CD4-positive, alpha-beta T cell treated with Interleukin-4 for 4 hours (primary cell): ENCODE results near the gene ERCC2.
"Not testable (repeated sequence)": the region's sequence is repeated elsewhere in the genome, so short reads cannot be mapped to it uniquely, and the experiment has no call there.

ENCODE experiments used
- DNase-seq: peaks from one replicate; pipeline ENCODE4 v3.0.0-alpha.2; 2020

Gene ERCC2

DNA sequence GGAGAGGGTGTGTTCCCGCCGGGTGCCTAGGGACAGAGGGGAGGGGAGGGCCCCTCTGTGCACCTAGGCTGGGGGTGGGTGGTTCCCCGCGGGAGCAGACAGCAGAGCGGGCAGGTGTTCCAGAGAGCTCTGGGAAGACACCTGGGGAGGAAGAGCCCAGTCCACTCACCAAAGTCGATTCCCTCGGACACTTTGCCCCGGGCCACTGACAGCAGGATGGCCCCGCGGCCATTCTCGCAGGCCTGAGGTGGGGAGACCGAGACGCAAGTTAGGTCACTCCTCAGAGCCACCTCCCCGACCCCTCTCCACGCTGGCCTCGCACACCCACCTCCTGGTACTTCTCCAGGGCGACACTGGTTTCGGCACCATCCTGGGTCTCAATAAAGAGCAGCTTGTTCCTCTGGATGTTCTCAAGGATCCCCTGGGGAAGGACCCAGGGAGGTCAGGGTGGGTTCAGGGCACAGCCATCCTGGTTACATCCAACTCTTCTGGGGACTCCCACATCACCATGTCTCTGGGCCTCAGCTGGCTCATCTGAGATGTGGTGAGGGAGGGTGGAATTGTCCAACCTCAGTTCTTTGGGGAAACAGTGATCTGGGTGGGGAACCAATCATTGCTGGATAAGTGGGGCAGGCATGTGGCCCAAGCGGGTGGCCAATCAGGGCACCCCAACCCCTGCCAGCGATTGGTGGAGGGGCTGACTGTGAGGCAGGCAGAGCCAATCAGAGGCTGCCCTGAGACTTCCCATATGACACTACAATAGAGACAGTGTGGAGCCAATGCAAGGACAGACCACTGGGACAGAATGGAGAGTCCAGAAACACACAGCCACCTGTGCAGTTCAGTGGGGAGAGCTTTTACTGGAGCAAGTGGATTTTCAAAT lies 17.2 kb downstream of the ERCC2 start:
- no peak for DNase-seq

DNA sequence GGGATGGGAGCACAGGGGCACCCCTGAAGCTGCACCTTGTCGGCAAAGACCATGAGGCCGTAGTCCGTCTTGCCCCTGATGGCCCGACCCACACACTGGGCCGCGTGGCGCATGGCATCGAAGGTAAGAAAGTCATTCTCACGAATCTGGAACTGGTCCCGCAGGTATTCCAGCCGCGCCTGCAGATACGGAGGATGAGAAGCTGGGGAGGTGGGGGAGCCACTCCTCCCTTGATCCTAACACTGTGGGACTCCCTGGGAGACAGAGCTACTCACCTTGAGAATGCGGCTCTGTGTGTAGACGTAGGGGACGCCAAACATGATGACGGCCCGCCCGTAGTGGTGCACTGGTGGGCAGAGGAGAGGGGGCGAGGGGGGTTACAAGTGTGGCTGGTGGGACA lies 17.9 kb downstream of the ERCC2 start:
- DNase-seq: no peak

DNA sequence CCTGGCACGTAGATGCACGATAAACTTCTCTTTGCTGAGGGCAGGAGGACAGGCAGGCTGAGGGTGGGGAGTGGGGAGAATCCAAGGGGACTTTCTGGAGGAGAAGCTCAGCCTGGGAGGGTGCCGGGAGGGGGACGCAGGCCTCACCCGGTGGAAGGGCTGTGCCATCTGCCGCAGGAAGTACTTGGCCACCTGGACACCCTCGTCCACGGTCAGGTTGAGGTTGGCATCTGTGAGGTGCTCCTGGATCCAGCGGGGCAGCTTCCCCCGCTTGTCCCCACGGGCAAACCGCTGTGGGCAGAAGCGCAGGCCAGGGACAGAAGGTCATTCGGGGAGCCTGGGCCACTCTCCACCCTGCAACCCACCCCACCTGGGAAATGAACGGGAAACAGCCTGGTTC lies 18.3 kb downstream of the ERCC2 start:
- no peak for DNase-seq

DNA sequence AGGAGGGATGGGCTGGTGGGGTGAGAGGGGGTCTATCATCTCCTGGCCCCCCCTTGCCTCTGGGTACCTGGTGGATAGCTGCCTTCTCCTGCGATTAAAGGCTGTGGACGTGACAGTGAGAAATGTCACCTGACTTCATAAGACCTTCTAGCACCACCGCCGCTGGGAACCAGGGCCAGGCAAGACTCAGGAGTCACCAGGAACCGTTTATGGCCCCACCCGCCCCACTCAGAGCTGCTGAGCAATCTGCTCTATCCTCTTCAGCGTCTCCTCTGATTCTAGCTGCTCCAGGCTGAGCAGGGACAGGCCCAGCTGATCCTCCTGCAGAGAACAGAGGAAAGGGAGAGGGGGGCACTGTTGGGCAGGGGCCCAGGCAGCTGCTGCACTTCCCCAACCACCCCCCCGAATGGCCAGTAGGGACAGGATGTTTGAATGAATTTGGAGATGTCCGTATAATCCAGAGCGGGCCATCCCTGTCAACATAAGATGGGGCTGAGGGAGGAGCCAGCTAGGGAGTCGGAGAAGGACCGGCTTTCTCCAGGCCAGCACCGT lies 18.9 kb downstream of the ERCC2 start:
- no peak for DNase-seq

DNA sequence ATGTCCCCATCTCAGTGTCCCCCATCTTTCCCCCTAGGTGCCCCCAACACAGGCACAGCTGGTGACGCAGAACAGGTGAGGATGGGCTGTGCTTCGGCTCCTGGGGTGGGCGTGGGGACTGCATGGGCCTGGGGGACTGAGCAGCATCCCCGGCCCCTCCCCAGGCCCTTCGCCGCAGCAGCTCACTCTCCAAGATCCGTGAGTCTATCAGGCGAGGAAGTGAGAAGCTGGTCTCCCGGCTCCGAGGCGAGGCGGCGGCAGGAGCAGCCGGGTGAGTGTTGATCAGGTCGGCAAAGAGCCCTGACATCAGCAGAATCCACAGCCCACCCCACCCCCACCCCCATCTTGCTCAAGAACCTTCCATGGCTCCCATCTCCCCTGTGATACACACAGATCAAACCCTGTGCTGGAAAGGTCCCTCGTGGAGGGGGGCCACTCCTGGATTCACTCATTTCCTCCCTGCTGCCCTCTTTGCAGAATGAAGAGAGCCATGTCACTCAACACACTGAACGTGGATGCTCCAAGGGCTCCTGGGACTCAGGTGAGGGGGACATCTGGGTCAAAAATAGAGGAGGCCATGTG lies 19.8 kb downstream of the ERCC2 start:
- no peak for DNase-seq

DNA sequence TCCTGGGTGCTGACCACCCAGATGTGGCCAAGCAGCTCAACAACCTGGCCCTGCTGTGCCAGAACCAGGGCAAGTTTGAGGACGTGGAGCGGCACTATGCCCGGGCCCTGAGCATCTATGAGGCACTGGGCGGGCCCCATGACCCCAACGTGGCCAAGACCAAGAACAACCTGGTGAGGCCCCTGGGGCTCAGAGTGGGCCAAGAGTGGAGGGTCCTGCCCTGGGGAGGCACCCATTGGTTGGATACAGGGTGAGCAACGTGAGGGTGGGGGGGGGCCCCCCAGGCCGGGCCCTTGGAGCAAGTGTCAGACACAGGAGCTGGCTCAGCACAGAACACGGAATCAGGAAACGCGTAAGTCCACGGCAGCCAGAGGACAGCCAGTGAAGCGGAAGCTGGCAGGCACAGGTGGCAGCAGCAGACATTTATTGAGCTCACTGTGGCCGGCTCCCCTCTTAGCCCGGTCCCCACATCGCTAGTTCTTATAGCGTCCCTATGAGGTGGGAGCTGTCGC lies 20.9 kb downstream of the ERCC2 start:
- no peak for DNase-seq

DNA sequence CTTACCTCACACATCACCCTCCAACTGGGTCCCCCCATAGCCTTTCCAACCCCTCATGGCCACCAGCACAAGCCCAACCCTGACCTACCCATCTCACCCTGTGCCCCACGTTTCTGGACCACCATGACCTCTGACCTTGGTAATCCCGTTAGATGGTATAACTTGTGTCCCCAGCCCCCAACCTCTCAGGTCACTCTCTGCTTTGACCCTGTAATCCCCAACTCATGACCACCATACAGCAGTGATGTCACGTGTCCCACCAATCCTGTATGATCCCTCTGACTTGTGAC lies 21.3 kb downstream of the ERCC2 start:
- DNase-seq: no peak

DNA sequence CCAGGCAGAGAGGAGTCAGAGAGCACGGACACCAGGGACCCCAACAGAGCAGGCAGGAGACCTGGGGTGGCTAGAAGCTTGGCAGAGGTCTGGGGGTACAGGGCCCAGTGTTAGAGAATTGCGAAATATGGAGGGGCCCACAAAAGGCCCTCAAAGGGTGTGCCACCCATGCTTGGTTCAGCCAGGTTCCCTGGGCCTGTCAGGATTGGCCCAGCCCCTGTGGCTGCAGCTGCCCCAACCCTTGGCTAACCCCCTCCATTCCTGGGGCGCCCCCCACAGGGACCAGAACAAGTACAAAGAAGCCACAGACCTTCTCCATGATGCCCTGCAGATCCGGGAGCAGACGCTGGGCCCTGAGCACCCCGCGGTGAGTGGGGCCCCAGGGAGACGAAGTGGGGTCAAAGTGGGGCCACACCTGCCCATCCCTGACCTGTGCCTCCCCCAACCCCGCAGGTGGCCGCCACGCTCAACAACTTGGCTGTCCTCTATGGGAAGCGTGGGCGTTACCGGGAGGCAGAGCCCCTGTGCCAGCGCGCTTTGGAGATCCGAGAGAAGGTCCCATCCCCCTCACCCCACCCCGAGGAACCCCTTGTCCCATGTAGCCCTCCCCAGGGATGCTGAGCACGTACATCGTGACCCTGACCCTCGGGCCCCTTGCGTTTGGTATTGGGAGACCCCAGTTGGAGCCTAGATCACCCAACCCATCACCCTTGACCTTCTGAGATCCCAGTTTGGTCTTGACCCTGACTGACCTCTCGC lies 21.8 kb downstream of the ERCC2 start:
- no peak for DNase-seq

DNA sequence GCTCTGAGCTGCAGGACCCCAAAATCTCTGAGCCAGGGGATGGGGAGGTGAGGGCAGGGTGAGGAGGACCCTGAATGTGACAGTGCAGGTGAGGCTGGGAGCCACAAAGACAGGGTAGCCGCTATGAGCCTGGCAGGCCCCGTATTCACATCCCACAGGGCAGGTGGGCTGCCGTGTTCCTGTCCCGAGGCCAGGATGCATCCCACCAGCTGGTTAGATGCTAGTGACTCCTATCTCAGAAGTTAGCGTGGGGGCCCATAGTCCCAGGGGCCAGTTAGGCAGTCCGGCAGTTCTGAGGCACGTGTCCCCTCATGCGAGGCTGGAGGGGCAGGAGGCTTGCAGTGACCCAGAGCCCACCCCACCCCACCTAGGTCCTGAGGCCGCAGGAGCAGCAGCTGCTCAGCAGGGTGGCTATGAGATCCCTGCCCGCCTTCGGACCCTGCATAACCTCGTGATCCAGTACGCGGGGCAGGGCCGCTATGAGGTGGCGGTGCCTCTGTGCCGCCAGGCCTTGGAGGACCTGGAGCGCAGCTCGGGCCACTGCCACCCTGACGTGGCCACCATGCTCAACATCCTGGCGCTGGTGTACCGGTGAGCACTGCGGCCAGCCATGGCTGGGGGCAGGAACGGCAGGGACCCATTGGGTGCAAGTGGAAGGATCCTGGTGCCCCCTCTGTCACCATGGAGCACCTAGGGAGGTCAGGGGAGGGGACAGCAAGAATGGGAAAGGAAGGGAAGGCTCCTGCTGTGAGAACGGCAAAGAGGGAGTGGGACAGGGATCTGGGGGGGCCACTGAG lies 22.6 kb downstream of the ERCC2 start:
- DNase-seq: no peak

DNA sequence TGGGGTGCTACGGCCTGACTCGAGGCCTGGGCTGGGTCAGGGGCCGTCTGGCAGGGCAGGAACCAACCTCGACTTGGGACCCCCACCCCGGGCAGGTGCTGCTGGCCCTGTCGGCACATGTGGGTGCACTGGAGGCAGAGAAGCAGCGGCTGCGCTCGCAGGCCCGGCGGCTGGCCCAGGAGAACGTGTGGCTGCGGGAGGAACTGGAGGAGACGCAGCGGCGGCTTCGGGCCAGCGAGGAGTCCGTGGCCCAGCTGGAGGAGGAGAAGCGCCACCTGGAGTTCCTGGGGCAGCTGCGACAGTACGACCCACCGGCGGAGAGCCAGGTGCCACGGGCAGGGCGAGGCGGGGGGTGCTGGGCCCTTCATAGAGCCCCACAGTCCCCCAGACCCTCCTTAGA lies 23.9 kb downstream of the ERCC2 start:
- DNase-seq: no peak

DNA sequence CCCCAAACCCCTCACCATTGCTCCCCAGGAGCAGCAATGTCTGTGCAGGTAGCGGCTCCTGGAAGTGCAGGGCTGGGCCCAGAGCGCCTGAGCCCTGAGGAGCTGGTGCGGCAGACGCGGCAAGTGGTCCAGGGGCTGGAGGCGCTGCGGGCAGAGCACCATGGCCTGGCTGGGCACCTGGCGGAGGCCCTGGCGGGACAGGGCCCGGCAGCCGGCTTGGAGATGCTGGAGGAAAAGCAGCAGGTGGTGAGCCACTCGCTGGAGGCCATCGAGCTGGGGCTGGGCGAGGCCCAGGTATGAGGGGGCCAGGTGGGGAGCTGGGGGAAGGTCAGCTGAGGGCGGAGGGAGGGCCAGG lies 24.9 kb downstream of the ERCC2 start:
- no peak for DNase-seq

DNA sequence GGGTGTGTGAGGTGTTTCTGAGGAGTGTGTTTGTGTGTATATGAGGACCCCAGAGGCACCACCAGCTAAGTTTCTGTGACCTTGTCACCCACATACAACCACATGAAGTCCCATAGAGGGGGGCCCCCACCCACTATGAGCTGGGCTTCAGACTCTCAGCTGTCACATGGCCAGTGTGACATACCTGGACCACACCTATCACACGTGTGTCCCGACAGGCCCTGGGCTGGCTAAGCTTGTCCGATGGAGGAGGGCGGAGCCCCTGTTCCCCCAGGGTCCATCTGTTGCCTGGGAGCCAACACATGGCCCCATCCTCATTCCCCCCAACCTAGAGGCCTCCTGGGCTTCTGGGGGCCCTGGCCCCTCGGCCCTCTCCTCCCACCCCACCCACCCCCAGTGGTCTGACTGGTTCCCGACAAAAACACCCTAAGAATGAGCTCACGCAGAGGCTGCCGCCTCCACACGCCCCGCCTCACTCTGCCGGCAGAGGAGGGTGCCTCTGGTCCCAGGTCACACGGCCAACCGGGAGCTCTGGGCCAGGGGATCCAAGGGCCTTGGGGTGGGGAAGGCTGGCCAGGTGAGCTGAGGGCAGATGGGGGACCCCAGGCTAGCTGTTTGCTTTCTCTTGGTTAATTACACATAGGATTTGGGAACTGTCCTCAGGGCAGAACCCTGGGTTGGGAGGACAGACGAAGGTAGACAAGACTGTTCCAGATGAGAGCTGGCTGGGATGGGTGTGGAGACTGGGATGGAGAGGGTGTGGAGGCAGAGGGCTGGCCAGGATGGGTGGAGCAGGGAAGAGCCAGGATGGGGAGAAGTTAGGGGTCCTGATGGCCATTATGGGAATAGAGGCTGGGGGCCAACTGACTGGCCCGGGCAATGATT lies 25.5 kb downstream of the ERCC2 start:
- no peak for DNase-seq

DNA sequence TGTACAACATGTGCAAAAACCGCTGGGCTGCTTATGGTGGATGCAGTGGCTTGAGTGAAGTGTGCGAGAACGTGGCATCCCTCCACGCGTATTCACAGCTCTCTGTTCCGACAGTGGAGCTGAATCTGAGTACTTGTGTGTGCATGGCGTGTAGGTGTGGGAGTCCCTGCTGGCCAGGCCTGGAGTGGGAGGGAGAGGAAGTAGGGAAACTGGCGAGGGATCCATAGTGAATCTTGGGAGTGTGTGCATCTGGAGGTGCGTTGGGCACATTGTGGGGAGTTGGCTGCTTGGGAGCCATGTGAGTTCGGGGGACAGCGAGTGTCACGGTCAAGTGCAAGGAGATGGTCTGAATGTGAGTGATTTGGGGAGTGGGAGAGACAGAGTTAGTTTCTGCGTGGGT lies 27.5 kb downstream of the ERCC2 start:
- DNase-seq: no peak

DNA sequence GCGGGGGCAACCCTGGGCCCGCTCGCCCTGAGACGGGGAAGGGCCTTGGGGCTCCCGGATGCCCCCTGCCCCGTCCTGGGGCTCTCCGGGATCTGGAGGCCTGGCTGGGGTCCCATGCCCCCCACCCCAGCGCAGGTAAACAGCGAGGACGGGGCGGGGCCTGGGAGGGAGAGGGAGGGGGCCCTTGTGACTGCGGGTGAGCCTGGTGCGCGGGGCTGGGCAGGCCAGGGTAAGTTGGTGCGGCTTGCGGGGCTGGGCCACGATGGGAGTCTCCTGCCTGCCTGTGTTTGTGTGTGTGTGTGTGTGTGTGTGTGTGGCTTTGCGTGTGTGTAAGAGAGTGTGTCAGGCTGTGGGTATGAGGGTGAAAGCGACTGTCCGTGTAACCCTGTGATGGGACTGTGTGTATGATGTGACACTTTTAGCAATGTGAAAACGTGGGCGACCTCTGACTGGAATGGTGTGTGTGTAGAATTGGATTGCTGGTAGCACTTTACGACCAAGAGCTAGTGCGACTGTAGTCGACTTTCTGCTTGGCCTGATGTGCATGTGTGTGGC lies 29.4 kb downstream of the ERCC2 start:
- DNase-seq: no peak

DNA sequence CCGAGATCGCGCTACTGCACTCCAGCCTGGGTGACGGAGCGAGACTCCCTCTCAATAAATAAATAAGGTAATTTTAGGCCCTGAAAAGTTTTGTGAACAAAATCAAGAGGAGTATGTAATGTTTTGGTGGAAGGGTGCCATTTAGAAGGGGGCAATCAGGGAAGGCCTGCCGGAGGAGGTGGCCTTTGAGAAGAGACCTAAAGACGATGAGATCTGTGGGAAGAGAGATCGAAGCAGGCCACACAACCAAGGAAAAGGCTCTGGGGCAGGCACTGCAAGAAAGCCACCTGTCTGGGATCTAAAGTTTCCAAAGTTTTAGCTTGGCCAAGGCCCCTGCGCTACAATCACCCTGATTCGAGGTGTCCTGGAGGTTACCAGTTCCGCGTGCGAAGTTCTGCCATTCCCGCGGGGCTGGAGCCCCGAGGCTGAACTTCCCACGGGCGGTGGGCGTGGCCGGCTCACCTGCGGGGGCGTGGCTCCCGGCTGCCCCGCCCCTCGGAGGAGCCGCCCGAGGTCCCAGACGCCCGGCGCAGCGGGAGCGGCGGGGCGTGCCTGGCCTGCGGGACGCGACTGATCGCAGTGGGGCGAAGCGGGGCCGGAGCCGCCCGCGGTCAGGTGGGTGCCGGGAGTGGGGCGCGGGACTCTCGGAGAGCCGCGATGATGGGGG lies 30.0 kb downstream of the ERCC2 start, which contains the start of gene KLC3:
TSS of gene KLC3 (plus strand) at position 519 of the 667 bp plus-strand sequence. CDS start 4,792 bp downstream, outside the sequence.
- DNase-seq: no peak

DNA sequence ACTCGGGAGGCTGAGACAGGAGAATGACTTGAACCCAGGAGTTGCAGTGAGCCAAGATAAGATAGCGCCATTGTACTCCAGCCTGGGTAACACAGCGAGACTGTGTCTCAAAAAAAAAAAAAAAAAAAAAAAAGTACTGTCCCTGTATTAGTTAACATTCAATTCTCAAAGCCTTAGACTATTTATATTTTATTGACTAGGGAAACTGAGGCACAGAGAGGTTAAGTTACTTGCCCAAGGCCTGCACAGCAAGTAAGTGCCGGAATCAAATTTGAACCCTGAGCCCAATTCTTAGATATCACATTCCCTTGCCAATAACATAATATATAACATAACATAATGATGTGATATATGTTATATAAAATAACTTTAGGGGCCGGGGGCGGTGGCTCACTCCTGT lies 30.7 kb downstream of the ERCC2 start:
- no peak for DNase-seq

DNA sequence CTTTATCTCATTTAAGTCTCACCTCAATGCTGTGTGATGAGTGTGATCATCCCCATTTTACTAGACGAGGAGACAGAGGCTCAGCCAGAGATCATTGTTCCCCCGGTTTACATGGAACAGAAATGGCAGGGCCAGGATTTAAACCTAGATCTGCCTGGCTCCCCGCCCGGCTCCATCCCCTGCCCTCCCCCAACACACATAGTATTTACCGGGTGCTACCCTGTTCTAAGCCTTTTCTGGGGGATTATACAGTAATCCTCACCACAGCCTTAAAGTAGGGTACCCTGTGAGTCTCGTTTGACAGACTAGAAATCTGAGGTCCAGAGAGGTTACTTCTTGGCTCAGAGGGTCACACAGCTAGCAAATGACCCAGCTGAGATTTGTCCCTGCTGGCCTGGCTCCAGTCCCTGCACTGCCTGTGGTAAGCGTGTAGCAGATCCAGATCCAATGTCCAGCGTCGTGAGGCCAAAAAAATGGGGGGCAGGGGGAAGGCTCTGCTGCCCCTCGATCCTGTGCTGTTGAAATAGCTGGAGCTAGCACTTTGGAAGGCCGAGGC lies 33.6 kb downstream of the ERCC2 start:
- no peak for DNase-seq

DNA sequence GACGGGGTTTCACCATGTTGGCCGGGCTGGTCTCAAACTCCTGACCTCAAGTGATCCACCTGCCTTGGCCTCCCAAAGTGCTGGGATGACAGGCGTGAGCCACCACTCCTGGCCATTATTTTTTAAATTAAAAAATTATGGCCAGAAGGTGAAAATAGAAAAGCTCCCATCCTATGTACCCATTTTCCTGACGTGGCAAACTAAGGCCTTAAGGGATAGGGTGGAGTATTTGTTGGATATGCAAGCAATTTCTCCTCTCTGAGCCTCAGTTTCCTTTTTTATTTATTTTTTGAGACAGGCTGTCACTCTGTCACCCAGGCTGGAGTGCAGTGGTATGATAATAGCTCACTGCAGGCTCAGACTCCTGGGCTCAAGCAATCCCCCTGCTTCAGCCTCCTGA lies 35.5 kb downstream of the ERCC2 start:
- not testable (repeated sequence) for DNase-seq

DNA sequence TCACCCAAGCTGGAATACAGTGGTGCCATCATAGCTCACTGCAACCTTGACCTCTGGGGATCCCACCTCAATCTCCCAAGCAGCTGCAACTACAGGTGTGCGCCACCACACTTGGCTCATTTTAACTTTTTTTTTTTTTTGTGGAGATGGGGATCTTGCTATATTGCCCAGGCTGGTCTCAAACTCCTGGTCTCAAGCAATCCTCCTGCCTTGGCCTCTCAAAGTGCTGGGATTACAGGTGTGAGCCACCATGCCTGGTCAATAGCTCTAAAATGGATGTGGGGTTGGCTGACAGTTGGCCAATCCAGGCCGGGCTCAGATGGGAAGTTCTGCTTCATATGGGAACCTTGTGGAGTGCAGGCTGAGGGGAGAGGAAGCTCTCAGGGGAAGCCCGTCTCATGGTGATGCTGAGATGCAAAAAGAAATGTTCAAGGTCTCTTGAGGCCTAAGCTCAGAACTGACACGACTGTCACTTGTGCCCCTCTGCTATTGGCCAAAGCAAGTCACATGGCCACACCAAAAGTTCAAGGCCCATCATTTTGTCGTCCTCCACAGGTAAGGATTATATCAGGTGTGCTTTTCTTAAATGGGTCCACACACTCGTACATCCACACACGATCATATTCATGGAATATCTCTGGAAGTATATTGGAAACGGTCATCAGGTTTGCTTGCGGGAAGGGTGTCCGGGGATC lies 36.6 kb downstream of the ERCC2 start:
- no peak for DNase-seq

DNA sequence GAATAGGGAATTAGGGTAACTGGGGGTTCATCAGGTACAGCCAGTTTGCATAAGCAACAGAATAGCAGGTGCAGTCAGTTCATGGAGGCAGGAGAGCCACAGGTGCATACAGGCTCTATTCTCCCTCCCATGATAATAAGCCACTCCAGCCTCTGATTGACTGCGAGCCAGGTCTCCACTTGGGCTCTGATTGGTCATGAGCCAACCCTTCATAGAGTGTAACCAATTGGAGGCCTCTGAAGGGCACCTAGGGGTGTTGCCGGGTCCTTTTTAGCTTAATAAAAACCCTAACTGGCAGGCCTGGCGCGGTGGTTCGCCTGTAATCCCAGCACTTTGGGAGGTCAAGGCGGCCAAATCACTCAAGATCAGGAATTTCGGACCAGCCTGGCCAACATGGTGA lies 39.0 kb downstream of the ERCC2 start:
- DNase-seq: no peak
